Activated effector memory CD4-positive, alpha-beta T cell treated with Interleukin-2 at 50 U/mL for 16 hours (primary cell): ENCODE results near the gene CCNF.
"Not testable (repeated sequence)": the region's sequence is repeated elsewhere in the genome, so short reads cannot be mapped to it uniquely, and the experiment has no call there.

Experiments used
- DNase-seq: peaks from one replicate; pipeline ENCODE4 v3.0.0-alpha.2; 2020

CCNF gene

GRCh38 chr16:2429034-2429770 lies at the start of gene CCNF:
TSS of gene CCNF (plus strand) at chr16:2429447. CDS start at chr16:2429482, 35 bp downstream.
- DNase-seq = peak; percentile 98

- no peak for DNase-seq
Measured at GRCh38 chr16:2383501-2383900, 45.7 kb upstream of the CCNF start.

- no peak for DNase-seq
Measured at GRCh38 chr16:2384426-2384825, 44.8 kb upstream of the CCNF start.

GRCh38 chr16:2385190-2385836 lies 43.9 kb upstream of the CCNF start:
- DNase-seq = no peak

GRCh38 chr16:2385982-2386381 lies 43.3 kb upstream of the CCNF start:
- not testable (repeated sequence) for DNase-seq

- no peak for DNase-seq
Measured at GRCh38 chr16:2386990-2387389, 42.3 kb upstream of the CCNF start.

GRCh38 chr16:2388139-2388874 lies 40.9 kb upstream of the CCNF start:
- no peak for DNase-seq

- DNase-seq = no peak
Measured at GRCh38 chr16:2388875-2389433, 40.3 kb upstream of the CCNF start.

GRCh38 chr16:2392025-2392424 lies 37.2 kb upstream of the CCNF start:
- DNase-seq = no peak

- DNase-seq = no peak
Measured at GRCh38 chr16:2398520-2398919, 30.7 kb upstream of the CCNF start.

- no peak for DNase-seq
Measured at GRCh38 chr16:2404099-2404498, 25.1 kb upstream of the CCNF start.

GRCh38 chr16:2415085-2415484 lies 14.2 kb upstream of the CCNF start:
- no peak for DNase-seq

- no peak for DNase-seq
Measured at GRCh38 chr16:2420035-2420434, 9.2 kb upstream of the CCNF start.

- DNase-seq = no peak
Measured at GRCh38 chr16:2422123-2422867, 7.0 kb upstream of the CCNF start.

- DNase-seq = no peak
Measured at GRCh38 chr16:2424061-2425007, 4.9 kb upstream of the CCNF start.

GRCh38 chr16:2425008-2425518 lies 4.2 kb upstream of the CCNF start:
- no peak for DNase-seq

- DNase-seq = no peak
Measured at GRCh38 chr16:2425825-2426430, 3.3 kb upstream of the CCNF start.

GRCh38 chr16:2426941-2427361 lies 2.3 kb upstream of the CCNF start:
- no peak for DNase-seq

- no peak for DNase-seq
Measured at GRCh38 chr16:2427526-2427925, 1.7 kb upstream of the CCNF start.

- no peak for DNase-seq
Measured at GRCh38 chr16:2428051-2428783, 1.0 kb upstream of the CCNF start.

- DNase-seq = no peak
Measured at GRCh38 chr16:2428784-2429033, 538 bp upstream of the CCNF start.
